Anterior cingulate cortex (tissue), 58 donors: ENCODE data around the gene SPTLC2.
"Not testable (repeated sequence)": the region's sequence is repeated elsewhere in the genome, so short reads cannot be mapped to it uniquely, and the experiment has no call there.

Experiments used
- DNase-seq, 58 donors: peaks; one replicate each; lab custom pipeline; 2025; lab: John Stamatoyannopoulos, UW

The SPTLC2 gene

GRCh38 chr14:77559381-77559780 is 57.1 kb downstream of the SPTLC2 start:
- DNase-seq = no peak

GRCh38 chr14:77557391-77557790 is 59.0 kb downstream of the SPTLC2 start:
- DNase-seq = peak in 1 of 58 donors; percentile 33

- DNase-seq = no peak
These were observed 59.5 kb downstream of the SPTLC2 start for GRCh38 chr14:77556946-77557345.

- peak in 18 of 58 donors; percentile 4 to 60 (median 30) for DNase-seq
These were observed 61.4 kb downstream of the SPTLC2 start for GRCh38 chr14:77554816-77555599.

GRCh38 chr14:77554207-77554606 is 62.2 kb downstream of the SPTLC2 start:
- no peak for DNase-seq

GRCh38 chr14:77549451-77549850 is 67.0 kb downstream of the SPTLC2 start:
- no peak for DNase-seq

- no peak for DNase-seq
These were observed 68.8 kb downstream of the SPTLC2 start for GRCh38 chr14:77547512-77548180.

- DNase-seq = not testable (repeated sequence)
These were observed 71.3 kb downstream of the SPTLC2 start for GRCh38 chr14:77545171-77545570.

- no peak for DNase-seq
These were observed 71.9 kb downstream of the SPTLC2 start for GRCh38 chr14:77544571-77544970.

GRCh38 chr14:77543637-77544334 is 72.7 kb downstream of the SPTLC2 start:
- no peak for DNase-seq

- no peak for DNase-seq
These were observed 73.2 kb downstream of the SPTLC2 start for GRCh38 chr14:77543240-77543551.

GRCh38 chr14:77542421-77543239 is 73.8 kb downstream of the SPTLC2 start:
- DNase-seq = peak in 16 of 58 donors; percentile 3 to 53 (median 22)

GRCh38 chr14:77541905-77542304 is 74.5 kb downstream of the SPTLC2 start:
- no peak for DNase-seq

- not testable (repeated sequence) for DNase-seq
These were observed 79.5 kb downstream of the SPTLC2 start for GRCh38 chr14:77536951-77537350.

- no peak for DNase-seq
These were observed 85.4 kb downstream of the SPTLC2 start for GRCh38 chr14:77531071-77531470.

GRCh38 chr14:77529963-77530362 is 86.5 kb downstream of the SPTLC2 start:
- no peak for DNase-seq

- no peak for DNase-seq
These were observed 87.2 kb downstream of the SPTLC2 start for GRCh38 chr14:77529213-77529612.

- not testable (repeated sequence) for DNase-seq
These were observed 87.7 kb downstream of the SPTLC2 start for GRCh38 chr14:77528701-77529100.

- DNase-seq = no peak
These were observed 90.2 kb downstream of the SPTLC2 start for GRCh38 chr14:77526266-77526665.

- no peak for DNase-seq
These were observed 91.9 kb downstream of the SPTLC2 start for GRCh38 chr14:77524536-77524935.

GRCh38 chr14:77523109-77523508 is 93.3 kb downstream of the SPTLC2 start:
- DNase-seq = no peak
